ENCODE data around the gene OCIAD1. TPM values are rescaled to one million over a fixed set of nuclear protein-coding genes. Genes with fewer than 3 reads are reported as not detected.
A peak's percentile ranks its signal among the peaks of the same experiment; 100 is the strongest.

OCIAD1 gene
- total and polyA plus RNA-seq, 10 of the 15 experiments (the other 5 are each of a cell fraction or from before 2014, with no cell fraction given) = 89.1 to 196 (median 136) TPM

GRCh38 chr4:48830706-48831531 is at the start of gene OCIAD1 (continued):
- TF ChIP-seq CEBPB (IDR thresholded peaks at IDR 0.05; ENCODE audit: borderline replicate concordance in 1 of 2, low read depth in 2 of 2, low read length in 2 of 2) (no peak), PAX5 (IDR thresholded peaks at IDR 0.05; ENCODE audit: borderline replicate concordance, low read depth, low read length) (peak; percentile 8; the same call in 1 of the 2 replicates), ZSCAN29 (IDR thresholded peaks at IDR 0.05) (no peak), MTA2 (IDR thresholded peaks at IDR 0.05; ENCODE audit: low read depth) (peak; percentile 83), POU2F2 (IDR thresholded peaks at IDR 0.05; ENCODE audit: borderline replicate concordance, low read depth, low read length) (peak; percentile 51), MYB (IDR thresholded peaks at IDR 0.05; ENCODE audit: borderline replicate concordance, low read depth, low read length) (no peak), STAT3 (IDR thresholded peaks at IDR 0.05; ENCODE audit: low read depth, low read length) (no peak), SREBF2 (IDR thresholded peaks at IDR 0.05; ENCODE audit: low read length) (no peak), IKZF1 (conservative IDR thresholded peaks at IDR 0.05) (peak; percentile 82), PML (IDR thresholded peaks at IDR 0.05; ENCODE audit: low read length) (peak; percentile 95), ZNF384 (IDR thresholded peaks at IDR 0.05; ENCODE audit: borderline replicate concordance, low read depth, low read length) (no peak), SIX5 (IDR thresholded peaks at IDR 0.05; ENCODE audit: low read depth, low read length, severe bottlenecking) (peak; percentile 42), CUX1 (IDR thresholded peaks at IDR 0.05; ENCODE audit: insufficient replicate concordance, low read depth, low read length) (no peak), JUNB (IDR thresholded peaks at IDR 0.05) (no peak)
- TF ChIP-seq, protein P1, sequence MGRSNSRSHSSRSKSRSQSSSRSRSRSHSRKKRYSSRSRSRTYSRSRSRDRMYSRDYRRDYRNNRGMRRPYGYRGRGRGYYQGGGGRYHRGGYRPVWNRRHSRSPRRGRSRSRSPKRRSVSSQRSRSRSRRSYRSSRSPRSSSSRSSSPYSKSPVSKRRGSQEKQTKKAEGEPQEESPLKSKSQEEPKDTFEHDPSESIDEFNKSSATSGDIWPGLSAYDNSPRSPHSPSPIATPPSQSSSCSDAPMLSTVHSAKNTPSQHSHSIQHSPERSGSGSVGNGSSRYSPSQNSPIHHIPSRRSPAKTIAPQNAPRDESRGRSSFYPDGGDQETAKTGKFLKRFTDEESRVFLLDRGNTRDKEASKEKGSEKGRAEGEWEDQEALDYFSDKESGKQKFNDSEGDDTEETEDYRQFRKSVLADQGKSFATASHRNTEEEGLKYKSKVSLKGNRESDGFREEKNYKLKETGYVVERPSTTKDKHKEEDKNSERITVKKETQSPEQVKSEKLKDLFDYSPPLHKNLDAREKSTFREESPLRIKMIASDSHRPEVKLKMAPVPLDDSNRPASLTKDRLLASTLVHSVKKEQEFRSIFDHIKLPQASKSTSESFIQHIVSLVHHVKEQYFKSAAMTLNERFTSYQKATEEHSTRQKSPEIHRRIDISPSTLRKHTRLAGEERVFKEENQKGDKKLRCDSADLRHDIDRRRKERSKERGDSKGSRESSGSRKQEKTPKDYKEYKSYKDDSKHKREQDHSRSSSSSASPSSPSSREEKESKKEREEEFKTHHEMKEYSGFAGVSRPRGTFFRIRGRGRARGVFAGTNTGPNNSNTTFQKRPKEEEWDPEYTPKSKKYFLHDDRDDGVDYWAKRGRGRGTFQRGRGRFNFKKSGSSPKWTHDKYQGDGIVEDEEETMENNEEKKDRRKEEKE (IDR thresholded peaks at IDR 0.05) = no peak
- TF ChIP-seq, protein P2, sequence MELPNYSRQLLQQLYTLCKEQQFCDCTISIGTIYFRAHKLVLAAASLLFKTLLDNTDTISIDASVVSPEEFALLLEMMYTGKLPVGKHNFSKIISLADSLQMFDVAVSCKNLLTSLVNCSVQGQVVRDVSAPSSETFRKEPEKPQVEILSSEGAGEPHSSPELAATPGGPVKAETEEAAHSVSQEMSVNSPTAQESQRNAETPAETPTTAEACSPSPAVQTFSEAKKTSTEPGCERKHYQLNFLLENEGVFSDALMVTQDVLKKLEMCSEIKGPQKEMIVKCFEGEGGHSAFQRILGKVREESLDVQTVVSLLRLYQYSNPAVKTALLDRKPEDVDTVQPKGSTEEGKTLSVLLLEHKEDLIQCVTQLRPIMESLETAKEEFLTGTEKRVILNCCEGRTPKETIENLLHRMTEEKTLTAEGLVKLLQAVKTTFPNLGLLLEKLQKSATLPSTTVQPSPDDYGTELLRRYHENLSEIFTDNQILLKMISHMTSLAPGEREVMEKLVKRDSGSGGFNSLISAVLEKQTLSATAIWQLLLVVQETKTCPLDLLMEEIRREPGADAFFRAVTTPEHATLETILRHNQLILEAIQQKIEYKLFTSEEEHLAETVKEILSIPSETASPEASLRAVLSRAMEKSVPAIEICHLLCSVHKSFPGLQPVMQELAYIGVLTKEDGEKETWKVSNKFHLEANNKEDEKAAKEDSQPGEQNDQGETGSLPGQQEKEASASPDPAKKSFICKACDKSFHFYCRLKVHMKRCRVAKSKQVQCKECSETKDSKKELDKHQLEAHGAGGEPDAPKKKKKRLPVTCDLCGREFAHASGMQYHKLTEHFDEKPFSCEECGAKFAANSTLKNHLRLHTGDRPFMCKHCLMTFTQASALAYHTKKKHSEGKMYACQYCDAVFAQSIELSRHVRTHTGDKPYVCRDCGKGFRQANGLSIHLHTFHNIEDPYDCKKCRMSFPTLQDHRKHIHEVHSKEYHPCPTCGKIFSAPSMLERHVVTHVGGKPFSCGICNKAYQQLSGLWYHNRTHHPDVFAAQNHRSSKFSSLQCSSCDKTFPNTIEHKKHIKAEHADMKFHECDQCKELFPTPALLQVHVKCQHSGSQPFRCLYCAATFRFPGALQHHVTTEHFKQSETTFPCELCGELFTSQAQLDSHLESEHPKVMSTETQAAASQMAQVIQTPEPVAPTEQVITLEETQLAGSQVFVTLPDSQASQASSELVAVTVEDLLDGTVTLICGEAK (IDR thresholded peaks at IDR 0.05; ENCODE audit: borderline replicate concordance) = peak; percentile 92

All from GM12878 (cell line).